ENCODE results near the gene HMSD.
A peak's percentile ranks its signal among the peaks of the same experiment; 100 is the strongest.

HMSD gene

GRCh38 chr18:63953811-63954210 lies 4.7 kb downstream of the HMSD start:
- DNase-seq (ENCODE audit: low read depth) = no peak
- no peak for TF ChIP-seq CTCF (conservative IDR thresholded peaks at IDR 0.05; ENCODE audit: control insufficient read depth, insufficient read depth, low read depth, low read length)
- no peak overlapping the region for H3K4me3 ChIP-seq (ENCODE audit: control insufficient read depth, low read depth, low read length)

GRCh38 chr18:63956755-63957154 lies 7.7 kb downstream of the HMSD start:
- no peak for TF ChIP-seq CTCF (conservative IDR thresholded peaks at IDR 0.05; ENCODE audit: control insufficient read depth, insufficient read depth, low read depth, low read length)
- no peak overlapping the region for H3K4me3 ChIP-seq (ENCODE audit: control insufficient read depth, low read depth, low read length)
- peak; percentile 71 for DNase-seq (ENCODE audit: low read depth)

GRCh38 chr18:63960891-63961290 lies 11.8 kb downstream of the HMSD start:
- DNase-seq (ENCODE audit: low read depth) = no peak
- no peak for TF ChIP-seq CTCF (conservative IDR thresholded peaks at IDR 0.05; ENCODE audit: control insufficient read depth, insufficient read depth, low read depth, low read length)

GRCh38 chr18:63961435-63961980 lies 12.4 kb downstream of the HMSD start:
- no peak for TF ChIP-seq CTCF (conservative IDR thresholded peaks at IDR 0.05; ENCODE audit: control insufficient read depth, insufficient read depth, low read depth, low read length)
- DNase-seq (ENCODE audit: low read depth) = no peak
- no peak overlapping the region for H3K4me3 ChIP-seq (ENCODE audit: control insufficient read depth, low read depth, low read length)

More at GRCh38 chr18:63960891-63961290, 11.8 kb downstream of the HMSD start:
- no peak overlapping the region for H3K4me3 ChIP-seq (ENCODE audit: control insufficient read depth, low read depth, low read length)

- no peak for TF ChIP-seq CTCF (conservative IDR thresholded peaks at IDR 0.05; ENCODE audit: control insufficient read depth, insufficient read depth, low read depth, low read length)
- no peak overlapping the region for H3K4me3 ChIP-seq (ENCODE audit: control insufficient read depth, low read depth, low read length)
- DNase-seq (ENCODE audit: low read depth) = no peak
Measured at GRCh38 chr18:63962137-63962536, 13.0 kb downstream of the HMSD start.

GRCh38 chr18:63963615-63964256 lies 14.6 kb downstream of the HMSD start:
- no peak overlapping the region for H3K4me3 ChIP-seq (ENCODE audit: control insufficient read depth, low read depth, low read length)
- DNase-seq (ENCODE audit: low read depth) = peak; percentile 73
- TF ChIP-seq CTCF (conservative IDR thresholded peaks at IDR 0.05; ENCODE audit: control insufficient read depth, insufficient read depth, low read depth, low read length) = peak; percentile 98
